Measurements from ENCODE around the gene TBC1D4.

TBC1D4 gene

DNA sequence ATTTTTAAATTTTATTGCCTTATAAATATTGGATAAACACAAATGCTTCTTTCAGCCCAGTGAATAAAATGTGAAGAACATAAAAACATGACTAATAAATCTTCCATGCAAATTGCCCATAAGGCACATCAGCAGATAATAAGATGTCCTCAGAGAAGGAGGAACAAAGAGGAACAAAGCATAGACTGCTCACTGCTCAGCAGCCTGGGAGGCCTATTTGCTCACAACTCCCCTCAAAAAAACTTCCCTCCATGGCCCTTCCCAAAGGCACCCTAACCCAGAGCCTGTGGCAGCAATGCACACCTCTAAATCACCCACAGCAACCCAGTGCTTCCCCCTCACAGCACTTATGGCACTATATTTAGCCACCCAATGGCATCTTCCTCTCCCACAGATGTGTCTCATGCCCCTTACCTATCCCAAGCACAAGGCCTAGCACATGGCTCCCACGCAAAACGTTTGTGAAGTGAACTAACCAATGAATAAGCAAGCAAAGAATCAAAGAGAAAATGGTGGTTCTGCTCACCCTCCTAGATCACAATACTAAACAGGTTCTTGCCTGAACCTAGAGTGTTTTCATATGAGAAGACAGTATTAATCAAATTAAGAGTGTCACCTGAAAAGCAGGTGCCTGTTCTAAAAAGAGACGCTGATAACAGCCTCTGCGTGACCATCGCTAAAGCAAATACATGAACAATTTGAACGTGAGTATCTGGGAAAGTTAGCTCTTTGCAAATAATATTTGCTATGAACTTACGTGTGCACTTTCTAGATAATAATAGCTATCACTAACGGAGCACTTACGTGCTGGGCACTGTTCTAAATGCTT, 96.9 kb downstream of the TBC1D4 start:
- DNase-seq, result no peak

DNA sequence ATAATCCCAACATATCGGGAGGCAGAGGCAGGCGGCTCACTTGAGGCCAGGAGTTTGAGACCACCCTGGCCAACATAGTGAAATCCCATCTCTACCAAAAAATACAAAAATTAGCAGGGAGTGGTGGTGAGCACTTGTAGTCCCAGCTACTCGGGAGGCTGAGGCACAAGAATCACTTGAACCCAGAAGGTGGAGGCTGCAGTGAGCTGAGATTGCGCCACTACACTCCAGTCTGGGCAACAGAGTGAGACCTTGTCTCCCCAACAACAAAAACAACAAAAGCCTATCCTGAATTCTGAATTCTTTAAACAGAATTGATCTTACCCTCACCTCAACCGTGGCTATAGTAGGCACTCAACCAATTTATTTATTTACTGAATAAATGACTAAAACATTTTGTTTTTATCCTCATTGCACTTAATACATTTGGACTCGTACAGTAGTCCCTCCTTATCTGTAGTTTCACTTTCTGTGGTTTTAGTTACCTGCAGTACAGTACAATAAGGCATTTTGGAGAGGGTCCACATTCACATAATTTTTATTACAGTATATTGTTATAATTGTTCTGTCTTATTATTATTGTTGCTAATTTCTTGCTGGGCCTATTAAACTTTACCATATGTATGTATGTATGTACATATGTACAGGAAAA, 98.8 kb downstream of the TBC1D4 start:
- DNase-seq, result no peak

DNA sequence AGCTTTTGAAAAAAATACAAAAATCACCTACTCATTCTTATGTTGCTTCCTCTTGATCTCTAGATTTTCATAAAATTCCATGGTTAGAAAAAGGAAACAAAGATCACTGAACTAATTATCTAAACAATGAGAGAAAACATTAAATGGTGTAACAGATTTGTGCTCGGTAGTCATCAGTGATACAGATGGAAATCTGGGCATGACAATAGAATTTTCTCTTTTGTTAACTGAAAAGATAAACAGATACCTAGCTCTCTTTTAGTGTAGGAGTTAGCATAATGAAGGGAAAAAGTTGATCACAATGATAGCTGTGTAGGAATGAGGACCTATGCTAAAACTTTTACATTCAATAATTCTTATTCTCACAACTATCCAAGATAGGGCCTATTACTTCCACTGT, 103.7 kb downstream of the TBC1D4 start:
- DNase-seq, result no peak

DNA sequence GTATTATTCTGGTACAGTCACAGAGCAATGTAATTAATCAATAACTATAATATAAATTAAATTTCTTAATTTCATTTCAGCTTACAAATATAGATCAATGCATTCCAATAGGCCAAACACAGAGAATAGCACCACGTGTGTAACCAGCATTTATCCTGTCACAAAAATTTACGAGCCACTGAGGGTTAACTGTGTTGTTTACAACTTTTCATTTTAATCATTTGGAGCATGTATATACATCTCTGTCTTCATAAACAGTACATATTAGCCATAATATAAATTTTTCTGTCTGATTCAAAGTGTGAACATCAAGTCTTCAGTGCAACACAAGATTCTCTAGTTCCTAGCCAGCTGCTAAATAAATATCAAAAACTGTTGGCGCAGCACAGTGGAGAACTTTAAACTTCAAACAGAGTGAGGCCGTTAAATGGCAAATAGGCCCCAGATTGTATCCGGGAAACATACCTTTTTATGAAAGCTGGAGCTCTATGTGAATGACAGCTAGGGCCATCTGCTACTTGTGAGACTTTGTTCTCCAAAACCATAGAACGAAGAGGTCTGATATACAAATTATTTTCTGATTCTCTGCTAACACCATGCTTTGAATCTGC, 105.1 kb downstream of the TBC1D4 start:
- no peak for DNase-seq

DNA sequence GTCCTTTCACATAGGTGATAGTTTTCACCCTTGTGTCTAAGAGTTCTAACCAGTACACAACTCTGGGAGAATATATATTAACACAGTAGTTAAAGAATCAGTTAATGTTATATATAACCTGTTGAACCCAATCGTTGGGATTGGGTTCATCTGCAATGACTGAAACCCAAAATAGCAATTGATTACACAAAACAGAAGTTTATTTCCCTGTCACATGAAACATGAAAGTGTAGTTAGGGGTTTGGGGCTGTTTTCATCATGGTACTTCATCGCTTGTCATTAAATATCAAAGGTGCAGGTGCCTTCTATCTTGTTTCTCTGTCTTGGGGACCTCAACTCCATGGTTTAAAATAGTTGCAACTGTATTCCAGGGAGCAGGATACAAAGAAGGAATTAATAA, 106.6 kb downstream of the TBC1D4 start:
- no peak for DNase-seq

DNA sequence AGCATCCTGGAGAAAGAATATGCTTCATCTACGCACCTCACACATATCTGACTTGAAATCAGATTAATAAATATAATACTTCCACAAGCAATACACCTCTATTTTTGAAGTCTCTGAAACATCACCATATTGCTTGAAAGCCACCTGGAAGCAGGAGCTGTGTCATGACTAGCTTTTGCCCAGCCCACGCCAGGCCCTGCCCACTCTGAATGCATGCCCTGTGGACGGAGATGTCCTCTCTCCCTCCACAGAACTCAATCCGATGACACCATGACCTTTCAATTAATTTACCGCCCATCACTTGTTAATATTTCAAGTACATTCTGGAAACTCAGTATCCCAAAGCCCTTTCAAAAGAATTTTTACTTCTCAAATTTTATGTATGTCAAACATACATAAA, 108.0 kb downstream of the TBC1D4 start:
- DNase-seq, result no peak

DNA sequence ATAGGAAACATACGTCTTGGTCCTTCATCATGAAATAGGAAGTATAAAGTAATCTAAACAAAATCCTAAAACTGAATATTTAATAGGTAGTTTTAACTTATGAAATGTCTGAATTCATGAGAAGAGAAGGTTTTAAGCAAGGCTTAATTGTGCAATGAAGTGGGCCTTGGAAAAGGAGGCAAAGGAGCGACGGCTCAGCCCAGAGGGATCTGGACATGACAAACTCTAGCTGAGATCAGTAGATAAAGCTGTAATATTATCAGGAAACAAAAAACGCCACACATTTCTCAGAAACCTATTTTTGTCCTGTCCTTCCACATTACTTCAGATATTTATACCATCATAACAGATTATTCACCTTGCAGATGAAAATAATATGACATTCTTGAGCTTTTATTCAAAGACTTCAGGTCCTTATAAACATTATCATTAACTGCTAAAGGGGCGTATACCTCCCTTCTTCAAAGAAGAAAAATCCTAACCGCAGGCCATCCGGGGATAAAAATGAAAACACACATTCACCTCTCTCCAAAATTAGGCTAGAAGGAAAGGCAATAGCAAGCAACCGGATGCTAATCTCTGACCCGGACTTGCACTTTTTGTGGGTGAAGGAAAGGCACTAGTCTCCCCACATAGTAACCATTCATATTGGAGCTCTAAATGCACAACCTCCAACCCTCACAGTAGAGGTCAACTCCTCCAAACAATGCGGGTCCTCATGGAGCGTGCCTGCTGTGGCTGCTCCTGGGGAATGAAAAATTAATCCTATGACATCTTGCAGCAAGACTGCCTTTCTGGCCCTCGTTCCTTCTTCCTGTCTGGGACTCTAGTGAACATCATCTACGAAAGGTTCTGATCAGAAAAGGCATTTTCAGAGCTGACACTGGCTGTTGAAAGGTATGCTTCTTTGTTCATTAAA, 108.8 kb downstream of the TBC1D4 start:
- no peak for DNase-seq

DNA sequence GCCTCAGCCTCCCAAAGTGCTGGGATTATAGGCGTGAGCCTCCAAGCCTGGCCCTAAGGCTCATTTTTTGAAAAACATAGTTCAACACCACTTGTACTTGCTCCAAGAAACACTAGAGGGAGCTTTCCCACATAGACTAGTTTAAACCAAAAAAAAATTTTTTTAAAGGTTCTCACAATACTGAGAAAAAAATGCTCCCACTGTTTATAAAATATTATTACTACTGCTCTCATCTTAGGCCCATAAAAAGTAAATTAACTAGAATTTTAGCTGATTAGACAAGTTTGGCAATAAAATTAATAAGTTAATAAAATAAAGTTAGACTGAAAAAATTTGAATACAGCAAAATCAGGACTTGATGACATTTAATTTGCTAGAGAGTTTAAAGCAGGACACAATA, 109.5 kb downstream of the TBC1D4 start:
- DNase-seq, result no peak

DNA sequence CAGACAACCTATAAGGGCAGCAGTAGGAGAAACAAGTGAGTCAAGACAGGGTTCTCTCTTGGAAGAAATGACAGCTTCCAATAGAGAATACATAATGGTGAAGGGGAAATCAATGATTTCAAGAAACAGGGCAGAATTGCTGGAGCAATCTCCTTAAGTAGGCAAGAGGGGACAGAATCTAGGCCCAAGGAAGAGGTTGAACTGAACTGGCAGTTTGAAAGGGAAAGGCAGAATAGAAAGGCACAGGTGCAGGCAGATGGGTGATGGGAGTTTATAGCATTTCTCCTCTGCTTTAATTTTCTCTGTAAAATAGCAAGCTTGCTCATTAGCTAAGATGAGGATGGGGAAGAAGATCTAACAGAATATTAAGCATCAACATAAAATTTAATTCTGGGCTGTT, 110.8 kb downstream of the TBC1D4 start:
- DNase-seq, result no peak

DNA sequence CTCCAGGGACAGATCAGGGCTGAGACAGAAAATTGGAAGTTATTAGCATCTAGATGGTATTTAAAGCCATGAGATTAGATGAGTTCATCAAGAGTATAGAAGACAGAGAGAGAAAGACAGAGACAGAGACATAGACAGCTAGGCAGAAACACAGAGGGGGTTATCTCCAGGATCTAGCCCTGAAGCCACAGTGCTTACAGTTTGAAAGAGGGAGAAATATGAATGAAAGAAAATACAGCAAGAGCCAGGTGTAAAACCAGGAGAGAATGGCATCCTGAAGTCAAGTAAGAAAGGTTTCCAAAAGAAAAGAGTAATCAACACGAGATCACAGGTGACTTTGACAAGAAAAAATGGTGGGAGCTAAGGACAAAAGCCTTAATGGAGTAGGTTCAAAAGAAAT, 111.2 kb downstream of the TBC1D4 start:
- no peak for DNase-seq

DNA sequence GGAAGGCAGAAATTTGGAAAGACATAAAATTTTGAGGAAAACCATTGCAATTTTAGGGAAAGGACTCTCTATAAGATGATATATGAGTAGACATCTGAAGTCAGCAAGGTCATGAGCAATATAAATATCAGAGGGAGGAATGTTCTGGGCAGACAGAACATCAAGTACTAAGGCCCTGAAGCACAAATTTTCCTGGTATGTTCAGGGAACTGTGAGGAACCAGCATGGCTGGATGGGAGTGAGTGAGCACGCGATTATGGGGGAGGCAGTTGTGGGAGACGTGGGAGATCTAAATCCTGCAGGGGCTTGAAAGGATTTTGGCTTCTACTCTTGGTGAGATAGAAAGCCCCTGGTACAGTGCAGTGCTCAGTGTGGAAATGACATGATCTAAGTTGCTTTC, 112.0 kb downstream of the TBC1D4 start:
- no peak for DNase-seq

DNA sequence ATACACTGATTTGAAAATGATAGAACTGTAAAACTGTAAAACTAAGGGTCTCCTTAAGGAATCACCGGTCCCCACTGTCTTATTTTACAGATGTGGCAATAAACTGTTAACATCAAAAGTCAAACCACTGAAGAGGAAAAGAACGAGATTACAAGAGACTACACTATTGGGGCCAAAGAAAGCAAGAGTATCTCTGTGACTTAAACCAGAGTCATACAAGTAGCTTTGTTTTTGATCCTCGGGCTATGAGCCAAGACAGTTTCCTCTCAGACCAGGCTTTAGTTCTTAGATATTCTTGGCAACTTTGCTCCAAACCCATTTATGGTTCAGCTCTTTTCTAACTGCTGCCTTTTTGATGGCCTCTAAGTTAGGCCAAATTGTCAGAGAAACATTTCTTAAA, 113.8 kb downstream of the TBC1D4 start:
- DNase-seq, result no peak

DNA sequence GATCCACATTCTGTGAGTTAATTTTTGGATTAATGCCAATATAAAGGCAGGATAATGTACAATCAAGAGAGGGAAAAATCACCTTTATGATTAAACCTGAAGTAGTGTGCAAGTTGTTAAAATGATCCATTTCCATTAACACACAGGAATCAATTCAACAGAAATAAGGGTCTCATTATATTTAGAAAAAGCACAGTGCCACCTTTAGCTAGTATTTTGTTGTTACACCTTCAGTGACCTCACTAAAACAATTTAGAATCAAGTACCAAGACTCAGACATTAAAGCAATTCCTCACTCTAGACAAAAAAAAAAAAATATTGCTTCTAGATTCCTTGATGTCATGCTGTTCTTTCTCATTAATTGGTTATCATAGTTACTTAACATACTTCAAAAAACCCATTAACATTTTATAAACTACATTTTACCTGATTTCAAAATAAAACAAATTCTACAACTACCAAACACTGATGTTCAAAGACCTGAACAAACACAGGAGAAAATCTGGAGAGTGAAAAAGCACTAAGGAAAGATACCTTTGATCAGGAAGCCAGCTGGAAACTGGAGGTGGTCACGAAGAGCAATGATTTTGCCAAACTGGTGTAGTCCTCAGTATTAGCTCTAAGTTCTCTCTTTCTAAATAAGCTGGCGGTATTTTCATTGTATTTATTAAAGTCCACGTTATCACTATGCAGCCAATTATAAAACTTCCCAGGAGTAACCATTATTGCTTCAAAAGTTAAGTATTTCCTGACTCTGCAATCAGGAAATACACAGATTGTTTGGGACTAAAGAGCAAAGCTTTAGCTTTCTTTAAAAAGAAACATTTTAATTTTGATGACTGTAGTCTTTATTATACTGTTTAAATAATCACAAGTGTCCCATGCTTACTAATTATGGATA, 115.3 kb downstream of the TBC1D4 start:
- no peak for DNase-seq

DNA sequence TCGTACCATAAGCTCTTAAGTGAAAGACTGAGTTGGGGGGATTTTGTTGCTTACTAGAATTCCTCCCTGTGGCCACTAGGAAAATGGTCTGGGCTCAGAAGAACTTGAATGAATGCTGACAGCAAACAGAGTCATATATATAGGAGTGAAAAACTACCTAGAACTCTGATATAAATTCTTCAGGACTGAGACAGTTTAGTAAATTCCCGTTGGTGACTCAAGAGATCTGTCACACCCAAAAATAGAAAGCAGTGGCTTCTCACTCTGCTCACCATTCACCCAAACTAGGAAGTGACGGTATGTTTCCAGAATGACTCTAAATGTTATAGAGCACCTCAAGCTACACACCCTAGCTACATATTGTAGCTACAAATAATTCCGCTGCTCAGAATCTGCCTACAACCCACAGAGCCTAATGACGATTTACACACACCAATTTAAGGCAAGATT, 116.2 kb downstream of the TBC1D4 start:
- no peak for DNase-seq

DNA sequence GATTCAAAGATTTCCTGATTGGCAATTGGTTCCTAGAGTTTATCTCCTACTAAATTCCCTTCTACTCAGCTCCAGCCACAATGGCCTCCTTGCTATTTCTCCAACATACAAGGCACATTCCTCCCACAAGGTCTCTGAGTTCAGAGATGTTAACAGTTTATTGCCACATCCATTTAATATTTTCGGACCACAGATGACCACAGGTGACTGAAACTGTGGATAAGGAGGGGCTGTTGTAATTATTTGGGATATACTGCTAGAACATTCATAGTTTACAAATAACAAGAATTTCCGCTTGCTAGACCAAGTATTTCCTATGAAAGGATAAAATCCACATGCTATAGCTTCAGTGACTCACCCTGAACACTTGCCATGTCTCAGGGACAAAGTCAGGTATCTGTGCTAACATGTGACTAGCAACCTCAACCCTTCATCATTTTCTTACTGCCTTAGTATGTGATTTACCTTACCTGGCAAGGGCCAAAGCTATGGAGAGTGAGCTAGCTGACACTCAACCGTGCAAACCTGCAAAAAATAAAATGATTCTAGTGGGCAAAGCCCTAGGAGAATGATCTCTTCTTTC, 117.7 kb downstream of the TBC1D4 start:
- no peak for DNase-seq

DNA sequence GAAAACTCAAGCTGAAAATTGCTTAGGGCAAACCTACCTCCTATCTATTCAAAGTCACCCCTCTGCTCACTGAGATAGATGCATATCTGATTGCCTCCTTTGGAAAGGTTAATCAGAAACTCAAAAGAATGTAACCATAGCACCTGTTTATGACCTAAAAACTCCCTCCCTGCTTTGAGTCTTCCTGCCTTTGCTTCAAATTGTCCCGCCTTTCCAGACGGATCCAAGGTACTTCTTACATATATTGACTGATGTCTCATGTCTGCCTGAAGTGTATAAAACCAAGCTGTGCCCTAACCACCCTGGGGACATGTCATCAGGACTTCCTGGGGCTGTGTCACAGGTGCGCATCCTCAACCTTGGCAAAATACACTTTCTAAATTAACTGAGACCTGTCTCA, 118.6 kb downstream of the TBC1D4 start:
- no peak for DNase-seq

DNA sequence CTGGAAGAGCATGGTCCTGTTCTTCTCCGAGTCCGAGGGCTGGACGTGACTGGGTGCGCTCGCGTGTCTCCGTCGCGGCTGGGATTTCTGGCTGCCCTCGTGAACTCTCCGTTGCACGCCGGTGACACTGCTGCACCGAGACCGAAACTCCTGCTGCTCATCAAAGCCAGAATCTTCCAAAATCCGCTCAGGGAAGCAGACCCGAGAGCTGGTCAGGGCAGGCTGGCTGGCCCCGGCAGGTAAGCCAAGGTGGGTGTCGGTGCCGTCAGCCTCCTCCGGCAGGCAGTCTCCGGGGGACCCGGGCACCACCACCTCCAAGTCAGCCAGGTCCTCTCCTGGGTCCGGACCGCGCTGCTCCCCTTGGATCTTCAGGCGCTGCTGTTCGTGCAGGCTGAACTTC, 119.9 kb downstream of the TBC1D4 start:
- no peak for DNase-seq

DNA sequence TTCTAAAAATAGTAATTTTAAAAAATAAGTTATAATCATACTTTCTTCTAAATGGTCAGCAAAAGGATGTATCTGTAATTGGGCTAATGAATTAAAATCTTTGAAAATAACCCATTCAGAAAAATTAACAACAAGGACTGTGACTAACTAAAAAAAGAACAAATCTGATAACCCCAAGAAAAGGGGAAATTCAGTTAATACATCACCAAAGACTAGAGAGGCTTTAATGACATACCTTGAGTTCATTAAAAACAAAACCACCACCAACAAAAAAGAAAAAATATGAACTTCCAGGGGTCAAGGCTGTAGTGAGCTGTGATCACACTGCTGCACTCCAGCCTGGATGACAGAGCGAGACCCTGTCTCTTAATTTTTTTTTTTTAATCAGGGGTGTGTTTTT, 121.8 kb downstream of the TBC1D4 start:
- DNase-seq, result no peak

DNA sequence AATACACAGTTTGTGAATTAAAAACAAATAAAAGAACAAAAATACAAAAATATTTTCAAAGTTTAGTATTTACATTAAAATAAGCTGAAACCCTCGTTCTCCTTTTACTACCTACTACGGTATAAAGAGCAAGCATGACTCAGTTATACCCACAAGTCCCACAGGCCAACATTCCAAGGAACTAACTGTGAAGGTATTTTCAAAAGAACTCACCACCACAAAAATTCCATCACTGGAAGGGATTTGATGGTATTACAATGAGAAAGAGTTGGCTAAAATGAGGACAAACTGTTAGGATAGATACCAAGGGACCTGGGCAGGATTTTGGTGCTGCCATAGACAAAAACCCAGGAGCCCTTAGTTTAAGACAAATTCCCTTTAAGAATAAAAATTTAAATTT, 122.7 kb downstream of the TBC1D4 start:
- no peak for DNase-seq

DNA sequence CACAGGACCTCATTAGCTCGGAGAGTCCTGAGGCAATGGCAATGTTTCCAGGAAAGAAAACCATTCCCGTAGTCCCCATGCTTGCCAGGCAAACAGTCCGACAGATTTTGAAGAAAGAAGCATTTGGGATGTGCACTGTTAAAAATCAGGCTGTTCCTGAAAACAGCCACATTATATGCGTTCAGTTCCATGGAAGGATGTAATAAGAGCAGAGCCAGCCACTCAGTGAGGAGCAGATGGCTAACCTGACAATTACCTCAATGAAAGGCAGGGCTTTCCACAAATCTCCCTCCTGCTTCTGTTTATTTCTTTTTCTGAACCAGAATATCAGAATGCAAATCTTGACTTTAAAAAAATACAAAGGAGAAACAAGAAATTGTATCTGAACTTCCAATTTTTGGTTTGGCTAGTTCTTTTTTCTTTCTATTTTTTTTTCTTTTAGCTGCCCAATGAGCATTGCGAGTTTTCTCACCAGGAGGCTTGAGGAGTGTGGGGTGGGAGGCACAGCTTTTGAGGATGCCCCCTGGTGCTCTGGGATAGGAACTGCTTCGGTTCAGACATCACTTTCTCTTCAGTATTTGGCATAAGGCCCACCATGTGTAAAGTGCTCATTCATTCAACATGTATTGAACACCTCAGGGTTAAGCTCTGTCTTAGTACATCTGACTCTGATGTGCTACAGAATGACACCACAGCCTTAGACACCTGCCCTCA, 124.2 kb downstream of the TBC1D4 start:
- DNase-seq, result peak; percentile 73

DNA sequence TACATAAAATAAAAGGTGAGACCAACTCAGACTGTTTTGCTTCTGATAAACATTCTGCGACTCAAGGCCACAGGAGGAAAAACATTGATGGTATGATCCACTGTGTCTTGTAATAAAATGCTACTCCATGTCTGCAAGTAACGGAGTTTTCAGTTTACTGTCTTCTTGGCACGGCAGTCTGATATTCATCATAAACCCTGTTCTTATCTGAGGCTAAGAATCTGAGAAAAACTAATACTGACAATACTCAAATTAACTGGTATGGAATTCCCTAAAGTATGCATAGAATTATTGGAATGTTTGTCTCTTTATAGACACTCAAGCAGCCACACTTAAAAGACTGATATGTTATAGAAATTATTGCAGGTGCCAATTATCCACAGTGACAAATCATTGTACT, 125.5 kb downstream of the TBC1D4 start:
- no peak for DNase-seq
